Esophagus squamous epithelium (tissue), 5 donors: ENCODE measurements around the gene NFKBIE. TPM values are rescaled to one million over a fixed set of nuclear protein-coding genes. Genes with fewer than 3 reads are reported as not detected.

Experiments
- DNase-seq: peaks from one replicate; lab custom pipeline; 2025; lab: John Stamatoyannopoulos, UW
- H3K27ac ChIP-seq, 4 donors: fragments of 200-600 bp; sonication (generic); one replicate each; pipeline ENCODE4 v1.5.1; 2016 to 2019; ENCODE audit warnings: mild to moderate bottlenecking in 1 of 4
- H3K27me3 ChIP-seq, 4 donors: fragments of 200-600 bp; sonication (generic); 1 replicate in 3 of 4; 2 replicates in 1 of 4; pipeline versions ENCODE4 v1.5.1 to v1.6.0; 2017 to 2021; ENCODE audit warnings: antibody characterized with exemption in 1 of 4
- H3K36me3 ChIP-seq, 3 donors: fragments of 200-600 bp; sonication (generic); one replicate each; pipeline ENCODE4 v1.5.1; 2016 to 2019
- H3K4me1 ChIP-seq, 3 donors: fragments of 200-600 bp; sonication (generic); one replicate each; pipeline ENCODE4 v1.5.1; 2017 to 2019
- H3K4me3 ChIP-seq, 4 donors: fragments of 200-600 bp; sonication (generic); 1 replicate in 3 of 4; 2 replicates in 1 of 4; pipeline ENCODE4 v1.5.1; 2016 to 2019; ENCODE audit warnings: mild to moderate bottlenecking in 2 of 4, moderate library complexity in 1 of 4
- H3K9me3 ChIP-seq, 3 donors: fragments of 200-600 bp; sonication (generic); one replicate each; pipeline ENCODE4 v1.5.1; 2016 to 2019
- POLR2A ChIP-seq, 4 donors: fragments of 450-650 bp; IDR thresholded peaks; one replicate each; pipeline ENCODE4 v1.6.1; 2017; ENCODE audit warnings: antibody characterized with exemption in 4 of 4, mild to moderate bottlenecking in 4 of 4, moderate library complexity in 3 of 4
- WGBS, 2 donors: methylation state at CpG; one replicate each; pipeline ENCODE4 v1.1.5; 2018; 5-methylcytosine and 5-hydroxymethylcytosine counted together
- intact Hi-C: fragments of 100-400 bp; cut with DNase I; formaldehyde crosslinking; loops from one replicate; pipeline ENCODE4 v1.15.0; 2022
- total RNA-seq, 4 donors: library from RNA; depleted of rRNA; stranded (reverse); fragments of >200 nt; gene quantifications; one replicate each; pipeline ENCODE4 v1.1.0, GENCODE V29; 2016
- TF ChIP-seq, protein P1 (sequence below), 6 experiments: fragments of 450-650 bp in 4 of 6; fragments of 200-600 bp in 2 of 6; sonication (generic) in 2 of 6; IDR thresholded peaks; one replicate each; pipeline ENCODE4 v1.5.1; 2016 to 2019; ENCODE audit warnings: antibody characterized with exemption in 6 of 6, mild to moderate bottlenecking in 4 of 6, moderate library complexity in 4 of 6
- donor health status: DM: yes; HTN: yes; CAD: no.

The NFKBIE gene
- total RNA-seq, 4 donors from 2014 or later, result 8.6 to 11.2 (median 10.2) TPM

DNA sequence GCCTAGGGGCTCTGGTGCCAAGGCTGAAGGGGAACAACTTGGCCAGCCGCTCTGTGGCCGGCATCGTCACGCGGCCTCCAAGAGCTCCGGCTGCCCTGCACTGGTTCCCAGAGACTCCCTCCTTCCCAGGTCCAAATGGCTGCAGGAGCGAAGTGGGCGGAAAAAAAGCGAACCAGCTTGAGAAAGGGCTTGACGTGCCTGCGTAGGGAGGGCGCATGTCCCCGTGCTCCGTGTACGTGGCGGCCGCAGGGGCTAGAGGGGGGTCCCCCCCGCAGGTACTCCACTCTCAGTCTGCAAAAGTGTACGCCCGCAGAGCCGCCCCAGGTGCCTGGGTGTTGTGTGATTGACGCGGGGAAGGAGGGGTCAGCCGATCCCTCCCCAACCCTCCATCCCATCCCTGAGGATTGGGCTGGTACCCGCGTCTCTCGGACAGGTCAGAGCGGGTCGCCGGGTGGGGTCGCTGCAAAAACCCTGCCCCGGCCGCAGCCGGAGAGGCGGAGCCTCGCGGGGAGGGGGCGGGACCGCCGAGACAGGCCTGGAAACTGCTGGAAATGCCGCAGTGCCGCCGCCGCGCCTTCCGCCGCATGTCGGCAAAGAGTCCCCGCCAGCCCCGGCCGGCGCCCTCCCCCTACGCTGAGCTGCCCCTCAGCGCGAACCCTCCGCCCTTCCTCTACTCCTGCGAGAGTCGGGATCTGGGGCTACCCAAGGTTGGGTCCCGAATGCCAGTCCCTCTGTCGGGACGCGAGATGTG lies 19.3 kb downstream of the NFKBIE start:
- no peaks in the 10 kb centered on the region for H3K27me3 ChIP-seq
- TF ChIP-seq, protein P1, sequence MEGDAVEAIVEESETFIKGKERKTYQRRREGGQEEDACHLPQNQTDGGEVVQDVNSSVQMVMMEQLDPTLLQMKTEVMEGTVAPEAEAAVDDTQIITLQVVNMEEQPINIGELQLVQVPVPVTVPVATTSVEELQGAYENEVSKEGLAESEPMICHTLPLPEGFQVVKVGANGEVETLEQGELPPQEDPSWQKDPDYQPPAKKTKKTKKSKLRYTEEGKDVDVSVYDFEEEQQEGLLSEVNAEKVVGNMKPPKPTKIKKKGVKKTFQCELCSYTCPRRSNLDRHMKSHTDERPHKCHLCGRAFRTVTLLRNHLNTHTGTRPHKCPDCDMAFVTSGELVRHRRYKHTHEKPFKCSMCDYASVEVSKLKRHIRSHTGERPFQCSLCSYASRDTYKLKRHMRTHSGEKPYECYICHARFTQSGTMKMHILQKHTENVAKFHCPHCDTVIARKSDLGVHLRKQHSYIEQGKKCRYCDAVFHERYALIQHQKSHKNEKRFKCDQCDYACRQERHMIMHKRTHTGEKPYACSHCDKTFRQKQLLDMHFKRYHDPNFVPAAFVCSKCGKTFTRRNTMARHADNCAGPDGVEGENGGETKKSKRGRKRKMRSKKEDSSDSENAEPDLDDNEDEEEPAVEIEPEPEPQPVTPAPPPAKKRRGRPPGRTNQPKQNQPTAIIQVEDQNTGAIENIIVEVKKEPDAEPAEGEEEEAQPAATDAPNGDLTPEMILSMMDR (IDR thresholded peaks at IDR 0.05), result peak in 1 of 6 experiments; percentile 45
- no peak for TF ChIP-seq POLR2A (IDR thresholded peaks at IDR 0.05)
- H3K4me1 ChIP-seq, result peaks cover 16 to 43% (median 31%) of the 10 kb centered on the region in 3 donors
- H3K36me3 ChIP-seq, result peaks cover 12 to 29% (median 22%) of the 10 kb centered on the region in 3 donors
- WGBS, 2 donors, result 0% methylated on average over 6 to 10 of the region's 62 CpGs
- peak overlapping the region; percentile 96 to 99 (median 98) for H3K27ac ChIP-seq
- intact Hi-C loops, result no loop called here
- no peaks in the 10 kb centered on the region for H3K9me3 ChIP-seq
- no peak for DNase-seq
- H3K4me3 ChIP-seq, result peak overlapping the region; percentile 81 to 94 (median 94)

DNA sequence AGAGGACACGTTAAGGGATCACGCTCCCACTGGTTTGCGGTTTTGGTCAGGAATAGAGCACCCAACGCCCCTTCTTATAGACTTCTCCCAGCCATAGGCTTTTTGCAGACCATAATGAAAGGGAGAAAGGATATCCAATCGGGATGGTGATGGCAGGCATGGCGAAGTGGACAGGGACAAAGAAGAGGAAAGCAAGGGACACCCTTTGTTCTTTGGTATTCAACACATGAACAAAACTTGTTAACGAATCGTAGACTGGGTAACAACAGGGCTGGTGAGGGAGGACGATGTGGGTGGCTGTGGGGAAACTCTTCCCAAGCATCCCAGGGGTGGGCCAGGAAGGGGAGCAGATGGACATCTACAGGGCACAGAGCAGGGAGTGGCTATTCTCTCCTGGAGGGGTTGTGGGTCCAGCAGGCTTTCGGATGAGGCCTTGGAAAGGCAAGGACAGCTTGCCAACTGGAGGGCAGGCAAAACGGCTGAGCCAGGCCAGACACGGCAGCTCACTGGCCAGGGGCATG lies 19.9 kb downstream of the NFKBIE start:
- H3K27me3 ChIP-seq, result no peaks in the 10 kb centered on the region
- intact Hi-C loops, result no loop called here
- no peaks in the 10 kb centered on the region for H3K9me3 ChIP-seq
- peaks cover 6 to 22% (median 15%) of the 10 kb centered on the region in 3 donors for H3K36me3 ChIP-seq
- peak overlapping the region; percentile 96 to 99 (median 98) for H3K27ac ChIP-seq
- peaks cover 16 to 36% (median 25%) of the 10 kb centered on the region in 3 donors for H3K4me1 ChIP-seq
- 78 to 82% methylated on average over 10 to 11 of the region's 12 CpGs for WGBS, 2 donors
- DNase-seq, result no peak
- TF ChIP-seq, protein P1 (IDR thresholded peaks at IDR 0.05), result no peak
- no peak for TF ChIP-seq POLR2A (IDR thresholded peaks at IDR 0.05)
- peak overlapping the region; percentile 81 to 94 (median 94) for H3K4me3 ChIP-seq

DNA sequence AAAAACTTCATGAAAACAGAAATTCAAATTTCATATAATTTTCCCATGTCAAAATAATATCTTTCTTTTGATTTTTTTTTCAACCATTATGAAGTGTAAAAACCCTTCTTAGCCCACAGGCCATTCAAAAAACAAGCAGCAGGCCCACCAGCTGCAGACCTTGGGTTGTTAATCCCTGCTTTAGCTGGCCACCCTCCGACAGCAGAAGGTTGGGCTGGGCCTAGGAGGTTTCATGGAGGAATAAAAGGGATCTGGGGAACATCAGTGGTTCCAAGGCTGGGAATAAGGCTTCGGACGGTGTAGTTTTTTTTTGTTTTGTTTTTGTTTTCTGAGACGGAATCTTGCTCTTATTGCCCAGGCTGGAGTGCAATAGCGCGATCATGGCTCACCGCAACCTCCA lies 22.0 kb downstream of the NFKBIE start:
- no peak for DNase-seq
- no peak overlapping the region for H3K27ac ChIP-seq
- WGBS, 2 donors, result 79 to 93% methylated on average over 6 to 7 of the region's 7 CpGs
- intact Hi-C loops, result no loop called here
- H3K4me1 ChIP-seq, result peaks cover 8 to 18% (median 12%) of the 10 kb centered on the region in 3 donors
- peaks cover 0 to 1% (median 0%) of the 10 kb centered on the region in 3 donors for H3K36me3 ChIP-seq
- no peak overlapping the region for H3K4me3 ChIP-seq
- TF ChIP-seq POLR2A (IDR thresholded peaks at IDR 0.05), result no peak
- TF ChIP-seq, protein P1 (IDR thresholded peaks at IDR 0.05), result no peak
- H3K9me3 ChIP-seq, result no peaks in the 10 kb centered on the region
- no peaks in the 10 kb centered on the region for H3K27me3 ChIP-seq

DNA sequence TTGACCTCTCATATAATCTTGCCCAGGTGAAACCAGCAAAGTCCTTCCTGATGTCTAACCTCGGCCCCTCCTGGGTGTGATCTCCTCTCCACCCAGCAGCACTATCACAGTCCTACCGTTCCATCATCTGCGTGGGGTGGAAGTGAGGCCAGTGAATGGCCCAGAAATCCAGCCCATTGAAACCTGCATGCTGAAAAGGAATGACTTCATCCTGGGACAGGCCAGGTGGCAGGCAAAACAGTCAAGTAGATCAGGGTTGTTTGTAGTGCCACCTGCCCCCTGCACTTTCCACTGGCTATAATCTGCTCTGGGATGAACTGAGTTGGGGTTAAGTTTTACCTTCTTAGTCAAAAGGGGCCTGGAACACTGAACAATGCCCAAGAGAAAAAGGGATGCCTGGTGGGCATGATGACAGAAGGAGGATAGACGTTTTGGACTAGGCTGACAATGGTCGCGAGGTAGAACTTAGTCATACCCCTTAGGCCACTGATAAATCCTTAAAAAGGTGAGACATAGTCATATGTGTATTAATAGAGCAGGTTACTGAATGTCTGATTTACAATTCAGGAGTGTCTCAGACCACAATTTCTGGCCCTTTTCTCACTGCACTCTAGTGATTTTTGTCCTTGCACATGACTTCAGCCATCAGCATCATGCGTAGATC lies 26.5 kb downstream of the NFKBIE start:
- no peaks in the 10 kb centered on the region for H3K9me3 ChIP-seq

More for the DNA sequence above, 26.5 kb downstream of the NFKBIE start:
- Histone ChIP-seq H3K27me3 (no peaks in the 10 kb centered on the region), H3K27ac (peak overlapping the region in 3 of 4 donors; percentile 96 to 99 (median 97)), H3K36me3 (no peaks in the 10 kb centered on the region), H3K4me1 (peaks cover 6 to 44% (median 30%) of the 10 kb centered on the region in 3 donors), H3K4me3 (no peak overlapping the region)
- no peak for TF ChIP-seq POLR2A (IDR thresholded peaks at IDR 0.05)
- TF ChIP-seq, protein P1 (IDR thresholded peaks at IDR 0.05), result no peak
- WGBS, 2 donors, result 65 to 71% methylated on average over 4 to 7 of the region's 7 CpGs
- intact Hi-C loops, result loop anchor here (5.0 kb wide), 1 partner anchor 67 kb away; no protein-coding TSS in a partner anchor
- DNase-seq, result no peak
